Transverse colon (tissue), 4 donors: ENCODE measurements around the gene PPP1R3D. TPM values are rescaled to one million over a fixed set of nuclear protein-coding genes. Genes with fewer than 3 reads are reported as not detected.

ENCODE experiments used
- DNase-seq: peaks from one replicate; pipeline ENCODE4 v3.0.0-alpha.2; 2019
- H3K27ac ChIP-seq, 4 donors: fragments of 200-600 bp; sonication (generic); 2 replicates each; pipeline ENCODE4 v1.5.1; 2016 to 2018; ENCODE audit warnings: inconsistent platforms in 4 of 4
- H3K27me3 ChIP-seq: fragments of 200-600 bp; sonication (generic); 2 replicates; pipeline ENCODE4 v1.5.1; 2017; ENCODE audit warnings: inconsistent platforms
- H3K36me3 ChIP-seq, 4 donors: fragments of 200-600 bp; sonication (generic); 2 replicates each; pipeline ENCODE4 v1.5.1; 2017 to 2019; ENCODE audit warnings: inconsistent platforms in 4 of 4
- H3K4me1 ChIP-seq, 4 donors: fragments of 200-600 bp; sonication (generic); 2 replicates each; pipeline ENCODE4 v1.5.1; 2017 to 2020; ENCODE audit warnings: inconsistent platforms in 4 of 4
- H3K4me3 ChIP-seq, 4 donors: fragments of 200-600 bp; sonication (generic); 1 replicate in 1 of 4; 2 replicates in 3 of 4; pipeline versions ENCODE4 v1.5.1 to v1.6.1; 2017 to 2019; ENCODE audit warnings: inconsistent platforms in 4 of 4
- H3K9me3 ChIP-seq, 2 donors: fragments of 200-600 bp; sonication (generic); 2 replicates each; pipeline ENCODE4 v1.5.1; 2017 to 2019; ENCODE audit warnings: inconsistent platforms in 2 of 2
- CTCF ChIP-seq, 5 experiments: fragments of 200-600 bp in 3 of 5; fragments of 450-650 bp in 2 of 5; sonication (generic) in 3 of 5; IDR thresholded peaks; 1 replicate in 2 of 5; 2 replicates in 3 of 5; pipeline ENCODE4 v1.5.1; 2016 to 2017; ENCODE audit warnings: antibody characterized with exemption in 5 of 5, inconsistent platforms in 3 of 5, mild to moderate bottlenecking in 2 of 5, moderate library complexity in 1 of 5
- EP300 ChIP-seq: sonication (generic); formaldehyde crosslinking; IDR thresholded peaks from one replicate; pipeline ENCODE4 v1.6.1; 2017; ENCODE audit warnings: antibody characterized with exemption, low read depth
- POLR2A ChIP-seq: fragments of 450-650 bp; IDR thresholded peaks from one replicate; pipeline ENCODE4 v1.6.1; 2016; ENCODE audit warnings: antibody characterized with exemption, mild to moderate bottlenecking, moderate library complexity
- POLR2AphosphoS5 ChIP-seq, 3 donors: sonication (generic); formaldehyde crosslinking; IDR thresholded peaks; one replicate each; pipeline ENCODE4 v1.6.1; 2016; ENCODE audit warnings: antibody characterized with exemption in 3 of 3
- WGBS, 2 donors: methylation state at CpG; one replicate each; pipeline ENCODE4 v1.1.5; 2018; ENCODE audit warnings: low coverage in 1 of 2; 5-methylcytosine and 5-hydroxymethylcytosine counted together
- in situ Hi-C, 4 donors: fragments of 200-750 bp; cut with MboI; loops; one replicate each; pipeline versions ENCODE4 v1.15.0 to v1.15.1; 2017; ENCODE audit warnings: low sequenced_read_pairs in 3 of 4, low pct_ligation_motif_present in 1 of 4, low pct_unique_long_range_greater_than_20kb in 1 of 4
- intact Hi-C: fragments of 100-400 bp; cut with DNase I; formaldehyde crosslinking; loops from one replicate; pipeline ENCODE4 v1.15.1; 2023; ENCODE audit warnings: low total_unique reads
- total RNA-seq, 4 donors: library from RNA; depleted of rRNA; stranded (reverse); fragments of >200 nt; gene quantifications; one replicate each; pipeline ENCODE4 v1.1.0, GENCODE V29; 2016

PPP1R3D gene
- total RNA-seq, 4 donors from 2014 or later = 6.0 to 17.6 (median 12.2) TPM

GRCh38 chr20:59888050-59888449 lies 52.1 kb downstream of the PPP1R3D start:
- no peak overlapping the region for H3K4me3 ChIP-seq
- no peak overlapping the region for H3K27ac ChIP-seq
- H3K4me1 ChIP-seq = no peaks in the 10 kb centered on the region
- intact Hi-C loops = no loop called here
- in situ Hi-C loops = no loop called here
- no peaks in the 10 kb centered on the region for H3K36me3 ChIP-seq
- 88 to 96% methylated on average over 1 of the region's 1 CpG for WGBS, 2 donors
- no peak for DNase-seq
- H3K27me3 ChIP-seq = no peaks in the 10 kb centered on the region
- TF ChIP-seq EP300 = no peak
- TF ChIP-seq CTCF (IDR thresholded peaks at IDR 0.05) = no peak
- no peak for TF ChIP-seq POLR2A
- TF ChIP-seq POLR2AphosphoS5 (IDR thresholded peaks at IDR 0.05) = no peak
- no peaks in the 10 kb centered on the region for H3K9me3 ChIP-seq

Other genes starting within 250 kb of the PPP1R3D start
- 1 to 10 TPM in 1 of 4 donors, under 1 TPM in 1, not detected in 2; 0.82 to 1.1 TPM for gene SYCP2, start 6.7 kb downstream of the PPP1R3D start, total RNA-seq
- 10 to 100 TPM in 1 of 4 donors, 1 to 10 TPM in 3; 2.2 to 12.2 (median 6.2) TPM for gene FAM217B, start 84 bp upstream of the PPP1R3D start, total RNA-seq
- 1 to 10 TPM in 2 of 4 donors, not detected in 2; 1.4 to 1.9 TPM for gene CDH26, start 18.1 kb upstream of the PPP1R3D start, total RNA-seq